ENCODE measurements around the gene AKTIP. TPM values are rescaled to one million over a fixed set of nuclear protein-coding genes. Genes with fewer than 3 reads are reported as not detected.

The AKTIP gene
- total RNA-seq, 1 experiment from 2014 or later = 17.2 TPM

GRCh38 chr16:53484542-53484941 is 18.5 kb downstream of the AKTIP start:
- no peaks in the 10 kb centered on the region for H3K4me1 ChIP-seq (replicated peaks)
- H3K27ac ChIP-seq = no peak overlapping the region
- H3K36me3 ChIP-seq = peaks cover 49% of the 10 kb centered on the region
- H3K9me3 ChIP-seq (replicated peaks) = no peaks in the 10 kb centered on the region
- no peak for DNase-seq (ENCODE audit: low read depth in 1 of 2, low spot score in 2 of 2)
- H3K27me3 ChIP-seq (replicated peaks) = no peaks in the 10 kb centered on the region
- no peak overlapping the region for H3K4me3 ChIP-seq

GRCh38 chr16:53482123-53482522 is 20.9 kb downstream of the AKTIP start:
- DNase-seq (ENCODE audit: low read depth in 1 of 2, low spot score in 2 of 2) = no peak

GRCh38 chr16:53480394-53480793 is 22.6 kb downstream of the AKTIP start:
- no peaks in the 10 kb centered on the region for H3K9me3 ChIP-seq (replicated peaks)
- no peaks in the 10 kb centered on the region for H3K27me3 ChIP-seq (replicated peaks)
- no peaks in the 10 kb centered on the region for H3K4me1 ChIP-seq (replicated peaks)
- no peak for DNase-seq (ENCODE audit: low read depth in 1 of 2, low spot score in 2 of 2)
- no peak overlapping the region for H3K4me3 ChIP-seq
- H3K27ac ChIP-seq = no peak overlapping the region
- H3K36me3 ChIP-seq = peaks cover 47% of the 10 kb centered on the region

More at GRCh38 chr16:53482123-53482522, 20.9 kb downstream of the AKTIP start:
- H3K9me3 ChIP-seq (replicated peaks) = no peaks in the 10 kb centered on the region
- no peak overlapping the region for H3K27ac ChIP-seq
- H3K27me3 ChIP-seq (replicated peaks) = no peaks in the 10 kb centered on the region
- H3K4me3 ChIP-seq = no peak overlapping the region
- H3K4me1 ChIP-seq (replicated peaks) = no peaks in the 10 kb centered on the region
- H3K36me3 ChIP-seq = peaks cover 48% of the 10 kb centered on the region

GRCh38 chr16:53478965-53479364 is 24.0 kb downstream of the AKTIP start:
- DNase-seq (ENCODE audit: low read depth in 1 of 2, low spot score in 2 of 2) = no peak
- Histone ChIP-seq H3K27ac (no peak overlapping the region), H3K4me1 (replicated peaks) (no peaks in the 10 kb centered on the region), H3K36me3 (peaks cover 47% of the 10 kb centered on the region), H3K9me3 (replicated peaks) (no peaks in the 10 kb centered on the region), H3K4me3 (no peak overlapping the region), H3K27me3 (replicated peaks) (no peaks in the 10 kb centered on the region)

GRCh38 chr16:53476867-53477266 is 26.1 kb downstream of the AKTIP start:
- Histone ChIP-seq H3K36me3 (peaks cover 39% of the 10 kb centered on the region), H3K27me3 (replicated peaks) (no peaks in the 10 kb centered on the region), H3K4me3 (no peak overlapping the region), H3K27ac (no peak overlapping the region), H3K4me1 (replicated peaks) (no peaks in the 10 kb centered on the region), H3K9me3 (replicated peaks) (no peaks in the 10 kb centered on the region)
- no peak for DNase-seq (ENCODE audit: low read depth in 1 of 2, low spot score in 2 of 2)

GRCh38 chr16:53465606-53466280 is 37.3 kb downstream of the AKTIP start:
- Histone ChIP-seq H3K27ac (no peak overlapping the region), H3K4me3 (no peak overlapping the region)
- peak in 1 of 2 experiments; percentile 21 for DNase-seq (ENCODE audit: low read depth in 1 of 2, low spot score in 2 of 2)

GRCh38 chr16:53458635-53459034 is 44.4 kb downstream of the AKTIP start:
- H3K9me3 ChIP-seq (replicated peaks) = no peaks in the 10 kb centered on the region
- H3K27me3 ChIP-seq (replicated peaks) = no peaks in the 10 kb centered on the region
- no peak for DNase-seq (ENCODE audit: low read depth in 1 of 2, low spot score in 2 of 2)
- no peak overlapping the region for H3K27ac ChIP-seq
- H3K4me1 ChIP-seq (replicated peaks) = no peaks in the 10 kb centered on the region
- H3K4me3 ChIP-seq = no peak overlapping the region
- peaks cover 27% of the 10 kb centered on the region for H3K36me3 ChIP-seq

More at GRCh38 chr16:53465606-53466280, 37.3 kb downstream of the AKTIP start:
- no peaks in the 10 kb centered on the region for H3K27me3 ChIP-seq (replicated peaks)
- H3K36me3 ChIP-seq = peaks cover 35% of the 10 kb centered on the region
- no peaks in the 10 kb centered on the region for H3K9me3 ChIP-seq (replicated peaks)
- H3K4me1 ChIP-seq (replicated peaks) = no peaks in the 10 kb centered on the region

GRCh38 chr16:53457670-53458069 is 45.3 kb downstream of the AKTIP start:
- no peak for DNase-seq (ENCODE audit: low read depth in 1 of 2, low spot score in 2 of 2)
- Histone ChIP-seq H3K4me3 (no peak overlapping the region), H3K9me3 (replicated peaks) (no peaks in the 10 kb centered on the region), H3K27me3 (replicated peaks) (no peaks in the 10 kb centered on the region), H3K4me1 (replicated peaks) (no peaks in the 10 kb centered on the region), H3K36me3 (peaks cover 26% of the 10 kb centered on the region), H3K27ac (no peak overlapping the region)

GRCh38 chr16:53456625-53457024 is 46.4 kb downstream of the AKTIP start:
- Histone ChIP-seq H3K27ac (no peak overlapping the region), H3K9me3 (replicated peaks) (no peaks in the 10 kb centered on the region), H3K4me1 (replicated peaks) (no peaks in the 10 kb centered on the region), H3K27me3 (replicated peaks) (no peaks in the 10 kb centered on the region), H3K36me3 (peaks cover 22% of the 10 kb centered on the region), H3K4me3 (no peak overlapping the region)
- no peak for DNase-seq (ENCODE audit: low read depth in 1 of 2, low spot score in 2 of 2)

GRCh38 chr16:53453928-53454327 is 49.1 kb downstream of the AKTIP start:
- no peaks in the 10 kb centered on the region for H3K27me3 ChIP-seq (replicated peaks)
- DNase-seq (ENCODE audit: low read depth in 1 of 2, low spot score in 2 of 2) = no peak
- H3K9me3 ChIP-seq (replicated peaks) = no peaks in the 10 kb centered on the region
- no peaks in the 10 kb centered on the region for H3K4me1 ChIP-seq (replicated peaks)
- no peak overlapping the region for H3K4me3 ChIP-seq
- no peak overlapping the region for H3K27ac ChIP-seq
- peaks cover 10% of the 10 kb centered on the region for H3K36me3 ChIP-seq

GRCh38 chr16:53449816-53450517 is 53.0 kb downstream of the AKTIP start:
- H3K4me1 ChIP-seq (replicated peaks) = no peaks in the 10 kb centered on the region
- no peak overlapping the region for H3K27ac ChIP-seq
- DNase-seq (ENCODE audit: low read depth in 1 of 2, low spot score in 2 of 2) = no peak
- peaks cover 10% of the 10 kb centered on the region for H3K36me3 ChIP-seq
- no peaks in the 10 kb centered on the region for H3K9me3 ChIP-seq (replicated peaks)
- no peaks in the 10 kb centered on the region for H3K27me3 ChIP-seq (replicated peaks)
- H3K4me3 ChIP-seq = no peak overlapping the region

- Histone ChIP-seq H3K36me3 (peaks cover 12% of the 10 kb centered on the region), H3K27ac (no peak overlapping the region), H3K4me3 (no peak overlapping the region), H3K9me3 (replicated peaks) (no peaks in the 10 kb centered on the region), H3K4me1 (replicated peaks) (no peaks in the 10 kb centered on the region), H3K27me3 (replicated peaks) (no peaks in the 10 kb centered on the region)
- no peak for DNase-seq (ENCODE audit: low read depth in 1 of 2, low spot score in 2 of 2)
These were observed 56.9 kb downstream of the AKTIP start for GRCh38 chr16:53446090-53446489.

- Histone ChIP-seq H3K9me3 (replicated peaks) (no peaks in the 10 kb centered on the region), H3K27me3 (replicated peaks) (no peaks in the 10 kb centered on the region), H3K4me1 (replicated peaks) (no peaks in the 10 kb centered on the region), H3K4me3 (no peak overlapping the region), H3K36me3 (peaks cover 13% of the 10 kb centered on the region), H3K27ac (no peak overlapping the region)
- DNase-seq (ENCODE audit: low read depth in 1 of 2, low spot score in 2 of 2) = no peak
These were observed 57.5 kb downstream of the AKTIP start for GRCh38 chr16:53445534-53445933.

Measured in SJSA1 (cell line).